SK-N-SH (cell line): Measurements from ENCODE around the gene SMAD3. TPM values are rescaled to one million over a fixed set of nuclear protein-coding genes. Genes with fewer than 3 reads are reported as not detected.

Source experiments
- CTCF ChIA-PET: fragments of 300-600, 350-600 bp; formaldehyde crosslinking; extraction: SDS; loops from one replicate; lab custom pipeline; 2021; lab: Yijun Ruan, JAX
- POLR2A ChIA-PET: fragments of 350-600 bp; sonication (Branson Sonifier 250); formaldehyde crosslinking; extraction: SDS; loops from one replicate; lab custom pipeline; 2020; ENCODE audit warnings: antibody characterized with exemption, inconsistent platforms; lab: Yijun Ruan, JAX
- DNase-seq: peaks from one replicate; pipeline ENCODE4 v3.0.0; 2012
- H2AFZ ChIP-seq: fragments of 200-600 bp; sonication (generic); 2 replicates; pipeline ENCODE4 v1.8.1; 2016; ENCODE audit warnings: antibody characterized with exemption, mild to moderate bottlenecking, low read depth
- H3F3A ChIP-seq: fragments of 200-600 bp; sonication (generic); replicated peaks from 2 replicates; pipeline ENCODE3; 2016; ENCODE audit warnings: antibody characterized with exemption, mild to moderate bottlenecking; ENCODE audit not compliant: insufficient read depth
- H3K27ac ChIP-seq, 2 experiments: fragments of 200-500 bp in 1 of 2; fragments of 200-600 bp in 1 of 2; sonication (Bioruptor generic) in 1 of 2; sonication (generic), shearing (Covaris generic) in 1 of 2; 2 replicates each; pipeline versions ENCODE4 v1.5.1 to v1.6.1; 2014 to 2016; ENCODE audit warnings: low read depth in 2 of 2, inconsistent platforms in 1 of 2, low read length in 1 of 2, mild to moderate bottlenecking in 1 of 2, mixed read lengths in 1 of 2
- H3K27me3 ChIP-seq: fragments of 200-600 bp; sonication (generic), shearing (Covaris generic); 2 replicates; pipeline ENCODE4 v1.6.1; 2016; ENCODE audit warnings: mixed run types; ENCODE audit not compliant: insufficient read depth
- H3K36me3 ChIP-seq, 2 experiments: fragments of 200-500 bp in 1 of 2; fragments of 200-600 bp in 1 of 2; sonication (Bioruptor generic) in 1 of 2; sonication (generic) in 1 of 2; replicated peaks in 1 of 2; 2 replicates each; pipeline versions ENCODE3 to v1.5.1; 2014 to 2016; ENCODE audit warnings: low read length in 1 of 2, mild to moderate bottlenecking in 1 of 2; ENCODE audit not compliant: insufficient read depth in 2 of 2, control insufficient read depth in 1 of 2
- H3K4me1 ChIP-seq, 2 experiments: fragments of 200-500 bp in 1 of 2; fragments of 200-600 bp in 1 of 2; sonication (Bioruptor generic) in 1 of 2; sonication (generic), shearing (Covaris generic) in 1 of 2; 2 replicates each; pipeline versions ENCODE4 v1.5.1 to v1.6.1; 2014 to 2016; ENCODE audit warnings: low read depth in 1 of 2, low read length in 1 of 2, mixed run types in 1 of 2; ENCODE audit not compliant: insufficient read depth in 2 of 2, control insufficient read depth in 1 of 2
- H3K4me2 ChIP-seq: fragments of 200-600 bp; sonication (generic), shearing (Covaris generic); 2 replicates; pipeline ENCODE4 v1.6.1; 2017; ENCODE audit warnings: mixed run types
- H3K4me3 ChIP-seq, 2 experiments: fragments of 200-500 bp in 1 of 2; fragments of 200-600 bp in 1 of 2; sonication (Bioruptor generic) in 1 of 2; sonication (generic), shearing (Covaris generic) in 1 of 2; 2 replicates each; pipeline versions ENCODE4 v1.5.1 to v1.8.1; 2014 to 2016; ENCODE audit warnings: low read depth in 2 of 2, inconsistent platforms in 1 of 2, low read length in 1 of 2, mild to moderate bottlenecking in 1 of 2, mixed read lengths in 1 of 2, moderate library complexity in 1 of 2
- H3K79me2 ChIP-seq: fragments of 200-600 bp; sonication (generic); 2 replicates; pipeline ENCODE4 v1.8.1; 2017; ENCODE audit warnings: mild to moderate bottlenecking; ENCODE audit not compliant: insufficient read depth
- H3K9ac ChIP-seq: fragments of 200-600 bp; sonication (generic); 2 replicates; pipeline ENCODE4 v1.6.1; 2017; ENCODE audit warnings: mixed run types
- H3K9me2 ChIP-seq: fragments of 200-600 bp; sonication (generic); 2 replicates; pipeline ENCODE4 v1.6.1; 2017; ENCODE audit warnings: mixed run types
- H3K9me3 ChIP-seq: fragments of 200-600 bp; sonication (generic); 2 replicates; pipeline ENCODE4 v1.6.1; 2017; ENCODE audit warnings: mixed run types, mild to moderate bottlenecking, moderate library complexity
- H4K20me1 ChIP-seq: fragments of 200-600 bp; sonication (generic); 2 replicates; pipeline ENCODE4 v1.6.1; 2017; ENCODE audit warnings: mild to moderate bottlenecking, mixed run types; ENCODE audit not compliant: insufficient read depth
- EP300 ChIP-seq, 2 experiments: IDR thresholded peaks; 2 replicates each; pipeline versions ENCODE4 v1.4.0 to v1.6.1; 2012; ENCODE audit warnings: borderline replicate concordance in 1 of 2, low read depth in 1 of 2, low read length in 1 of 2
- EZH2phosphoT487 ChIP-seq: fragments of 200-600 bp; sonication (generic); IDR thresholded peaks from 2 replicates; pipeline ENCODE4 v1.6.1; 2017; ENCODE audit warnings: low read depth, mixed run types, mild to moderate bottlenecking, antibody characterized with exemption, moderate library complexity, borderline replicate concordance
- FOSL2 ChIP-seq: IDR thresholded peaks from 2 replicates; pipeline ENCODE4 v1.4.0; 2012; ENCODE audit warnings: low read depth, mild to moderate bottlenecking, moderate library complexity, borderline replicate concordance
- FOXJ3 ChIP-seq: sonication (generic); formaldehyde crosslinking; IDR thresholded peaks from 2 replicates; pipeline ENCODE4 v1.5.1; 2020; ENCODE audit warnings: mild to moderate bottlenecking, missing genetic modification reagents
- GABPA ChIP-seq: IDR thresholded peaks from 2 replicates; pipeline ENCODE4 v1.4.0; 2012; ENCODE audit warnings: low read depth, mild to moderate bottlenecking
- JUND ChIP-seq: IDR thresholded peaks from 2 replicates; pipeline ENCODE4 v1.4.0; 2012
- NFIC ChIP-seq: IDR thresholded peaks from 2 replicates; pipeline ENCODE4 v1.4.0; 2012; ENCODE audit warnings: borderline replicate concordance
- PBX3 ChIP-seq: IDR thresholded peaks from 2 replicates; pipeline ENCODE4; 2012
- POLR2AphosphoS5 ChIP-seq: IDR thresholded peaks from 2 replicates; pipeline ENCODE4 v1.6.1; 2012; ENCODE audit warnings: low read depth, low read length
- RCOR1 ChIP-seq: fragments of 150-350 bp; IDR thresholded peaks from 2 replicates; pipeline ENCODE4 v1.6.1; 2017; ENCODE audit warnings: antibody characterized with exemption, low read length
- TEAD4 ChIP-seq: IDR thresholded peaks from 2 replicates; pipeline ENCODE4 v1.4.0; 2012; ENCODE audit warnings: mild to moderate bottlenecking, borderline replicate concordance; ENCODE audit not compliant: insufficient read depth
- WGBS: methylation state at CpG from one replicate; pipeline ENCODE4 v1.1.6; 2017; ENCODE audit warnings: low lambda C conversion rate; 5-methylcytosine and 5-hydroxymethylcytosine counted together
- polyA plus RNA-seq, 3 experiments: library from polyadenylated mRNA; depleted of rRNA; stranded (reverse); fragments of >200 nt; gene quantifications; 2 replicates each; pipeline ENCODE4 v1.2.3, GENCODE V29; 2012
- TF ChIP-seq, protein P1 (sequence below): IDR thresholded peaks from 2 replicates; pipeline ENCODE4 v1.4.0; 2012; ENCODE audit warnings: low read depth

SMAD3 gene
- polyA plus RNA-seq, 1 of the 3 experiments (the other 2 are of a cell fraction): 19.5 TPM

GRCh38 chr15:67086637-67086914 is 21.2 kb downstream of the SMAD3 start:
- POLR2A ChIA-PET: no interaction called here

GRCh38 chr15:67087507-67088172 is 22.2 kb downstream of the SMAD3 start:
- no peaks in the 10 kb centered on the region for H3K9me2 ChIP-seq
- CTCF ChIA-PET: interaction anchor here (1.3 to 1.4 kb wide), 2 partner anchors 45 to 141 kb away, joined by 4 read pairs; no protein-coding TSS in a partner anchor
- no peaks in the 10 kb centered on the region for H3K36me3 ChIP-seq
- no peaks in the 10 kb centered on the region for H3K9me3 ChIP-seq
- H3K79me2 ChIP-seq: peaks cover 94% of the 10 kb centered on the region
- H3K27ac ChIP-seq: peak overlapping the region in 1 of 2 experiments; percentile 1; a peak in 1 of 4 replicates
- H4K20me1 ChIP-seq: peaks cover 82% of the 10 kb centered on the region
- H3K4me1 ChIP-seq: peaks cover 55 to 60% of the 10 kb centered on the region in 2 experiments
- TF ChIP-seq EZH2phosphoT487 (no peak), FOXJ3 (CRISPR knock-in tag) (no peak), JUND (no peak), POLR2AphosphoS5 (no peak), PBX3 (peak; percentile 19; the same call in 1 of the 2 replicates)
- TF ChIP-seq, protein P1, sequence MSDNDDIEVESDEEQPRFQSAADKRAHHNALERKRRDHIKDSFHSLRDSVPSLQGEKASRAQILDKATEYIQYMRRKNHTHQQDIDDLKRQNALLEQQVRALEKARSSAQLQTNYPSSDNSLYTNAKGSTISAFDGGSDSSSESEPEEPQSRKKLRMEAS: no peak
- TF ChIP-seq, all 33 proteins: peak for 1
- POLR2A ChIA-PET: no interaction called here
- Histone ChIP-seq H3K9ac (no peak overlapping the region), H3K27me3 (no peaks in the 10 kb centered on the region), H3F3A (peaks cover 15% of the 10 kb centered on the region), H3K4me2 (no peak overlapping the region), H3K4me3 (no peak overlapping the region), H2AFZ (no peak overlapping the region)
- WGBS: 75% methylated on average over 6 of the region's 6 CpGs
- DNase-seq: no peak

More at GRCh38 chr15:67086637-67086914, 21.2 kb downstream of the SMAD3 start:
- no peak overlapping the region for H3K9ac ChIP-seq
- no peak for TF ChIP-seq RCOR1
- TF ChIP-seq NFIC: no peak
- no peak for TF ChIP-seq FOSL2
- TF ChIP-seq TEAD4: no peak
- no peak for TF ChIP-seq GABPA
- no peak for TF ChIP-seq EP300 (IDR thresholded peaks at IDR 0.05; ENCODE audit: borderline replicate concordance in 1 of 2, low read depth in 1 of 2, low read length in 1 of 2)
- no peaks in the 10 kb centered on the region for H3K36me3 ChIP-seq
- peak overlapping the region in 1 of 2 experiments; percentile 59; a peak in 2 of 4 replicates for H3K27ac ChIP-seq
- peaks cover 44 to 50% of the 10 kb centered on the region in 2 experiments for H3K4me1 ChIP-seq
- no peak overlapping the region for H3K4me3 ChIP-seq
- peak overlapping the region; percentile 58; the same call in 1 of the 2 replicates for H3K4me2 ChIP-seq
- peaks cover 94% of the 10 kb centered on the region for H3K79me2 ChIP-seq
- DNase-seq: no peak
- no peak overlapping the region for H2AFZ ChIP-seq
- peaks cover 81% of the 10 kb centered on the region for H4K20me1 ChIP-seq
- no peaks in the 10 kb centered on the region for H3K9me3 ChIP-seq
- 87% methylated on average over 3 of the region's 3 CpGs for WGBS
- peaks cover 15% of the 10 kb centered on the region for H3F3A ChIP-seq
- CTCF ChIA-PET: interaction anchor here (1.4 kb wide), 1 partner anchor 139 kb away, joined by 4 read pairs; no protein-coding TSS in a partner anchor
- no peaks in the 10 kb centered on the region for H3K27me3 ChIP-seq
- no peaks in the 10 kb centered on the region for H3K9me2 ChIP-seq
